Measurements from ENCODE around the gene STRN3.

DNA sequence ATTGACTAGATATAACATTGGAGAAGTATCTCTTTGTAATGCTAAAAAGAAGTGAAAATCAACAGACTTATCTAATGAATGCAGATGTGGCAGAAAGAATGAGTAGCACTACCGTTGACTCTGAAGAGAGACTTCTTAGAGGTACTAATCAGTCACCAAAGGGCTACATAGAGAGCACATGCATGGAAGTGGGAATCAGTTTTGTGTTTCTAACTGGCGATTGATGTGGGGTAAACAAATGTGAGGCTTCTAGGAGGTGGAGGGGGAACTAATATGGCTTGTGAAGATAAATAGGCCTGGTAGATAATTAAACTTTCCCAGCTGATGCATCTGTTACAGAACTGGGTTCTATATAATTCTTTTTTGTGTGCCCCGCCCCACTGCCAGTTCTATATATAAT, 141.3 kb downstream of the STRN3 start:
- TF ChIP-seq, protein P1, sequence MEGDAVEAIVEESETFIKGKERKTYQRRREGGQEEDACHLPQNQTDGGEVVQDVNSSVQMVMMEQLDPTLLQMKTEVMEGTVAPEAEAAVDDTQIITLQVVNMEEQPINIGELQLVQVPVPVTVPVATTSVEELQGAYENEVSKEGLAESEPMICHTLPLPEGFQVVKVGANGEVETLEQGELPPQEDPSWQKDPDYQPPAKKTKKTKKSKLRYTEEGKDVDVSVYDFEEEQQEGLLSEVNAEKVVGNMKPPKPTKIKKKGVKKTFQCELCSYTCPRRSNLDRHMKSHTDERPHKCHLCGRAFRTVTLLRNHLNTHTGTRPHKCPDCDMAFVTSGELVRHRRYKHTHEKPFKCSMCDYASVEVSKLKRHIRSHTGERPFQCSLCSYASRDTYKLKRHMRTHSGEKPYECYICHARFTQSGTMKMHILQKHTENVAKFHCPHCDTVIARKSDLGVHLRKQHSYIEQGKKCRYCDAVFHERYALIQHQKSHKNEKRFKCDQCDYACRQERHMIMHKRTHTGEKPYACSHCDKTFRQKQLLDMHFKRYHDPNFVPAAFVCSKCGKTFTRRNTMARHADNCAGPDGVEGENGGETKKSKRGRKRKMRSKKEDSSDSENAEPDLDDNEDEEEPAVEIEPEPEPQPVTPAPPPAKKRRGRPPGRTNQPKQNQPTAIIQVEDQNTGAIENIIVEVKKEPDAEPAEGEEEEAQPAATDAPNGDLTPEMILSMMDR (IDR thresholded peaks at IDR 0.05) = no peak
- TF ChIP-seq EZH2 (IDR thresholded peaks at IDR 0.05; ENCODE audit: borderline replicate concordance, insufficient read depth, low read depth, low read length, poor library complexity, severe bottlenecking) = no peak

Data from B cell (primary cell).